Epithelial cell of proximal tubule (primary cell): ENCODE measurements around the gene TOR1A. TPM values are rescaled to one million over a fixed set of nuclear protein-coding genes. Genes with fewer than 3 reads are reported as not detected.

ENCODE experiments used
- DNase-seq: peaks from one replicate; pipeline ENCODE4 v3.0.0-alpha.2; 2011; ENCODE audit warnings: low read depth
- H3K4me3 ChIP-seq: 2 replicates; pipeline ENCODE4 v1.5.1; 2011; ENCODE audit warnings: low read depth, mild to moderate bottlenecking, low read length
- CTCF ChIP-seq: conservative IDR thresholded peaks from 2 replicates; pipeline ENCODE4 v1.5.1; 2012; ENCODE audit warnings: low read depth, mild to moderate bottlenecking, low read length
- total RNA-seq: library from RNA; depleted of rRNA; stranded (reverse); fragments of >200 nt; gene quantifications from 2 replicates; pipeline ENCODE4 v1.2.3, GENCODE V29; 2015

The TOR1A gene
- total RNA-seq, 1 donor from 2014 or later: 48.8 TPM

GRCh38 chr9:129860653-129861446 is 36.9 kb upstream of the TOR1A start:
- H3K4me3 ChIP-seq: no peak overlapping the region
- no peak for TF ChIP-seq CTCF
- DNase-seq: no peak

GRCh38 chr9:129858167-129858962 is 34.4 kb upstream of the TOR1A start:
- DNase-seq: no peak
- no peak overlapping the region for H3K4me3 ChIP-seq
- TF ChIP-seq CTCF: no peak

GRCh38 chr9:129857207-129857606 is 33.3 kb upstream of the TOR1A start:
- no peak for TF ChIP-seq CTCF
- no peak for DNase-seq
- H3K4me3 ChIP-seq: no peak overlapping the region

GRCh38 chr9:129854588-129855110 is 30.7 kb upstream of the TOR1A start:
- no peak for DNase-seq
- H3K4me3 ChIP-seq: no peak overlapping the region
- TF ChIP-seq CTCF: no peak

- no peak for TF ChIP-seq CTCF
- DNase-seq: no peak
Measured at GRCh38 chr9:129853614-129854013, 29.7 kb upstream of the TOR1A start.

GRCh38 chr9:129852579-129852978 is 28.6 kb upstream of the TOR1A start:
- H3K4me3 ChIP-seq: no peak overlapping the region
- no peak for DNase-seq
- TF ChIP-seq CTCF: no peak

More at GRCh38 chr9:129853614-129854013, 29.7 kb upstream of the TOR1A start:
- H3K4me3 ChIP-seq: no peak overlapping the region
